Lung (tissue), 12 donors: ENCODE measurements around the gene EGF. TPM values are rescaled to one million over a fixed set of nuclear protein-coding genes. Genes with fewer than 3 reads are reported as not detected.
"Not testable (repeated sequence)": the region's sequence is repeated elsewhere in the genome, so short reads cannot be mapped to it uniquely, and the experiment has no call there.

Source experiments
- ATAC-seq: fragments of 200-7000 bp; cut with Tn5 transposase; one replicate; pipeline ENCODE4 v1.9.1; 2020; ENCODE audit warnings: moderate number of reproducible peaks; ENCODE audit not compliant: insufficient read depth, low FRiP score
- DNase-seq, 3 donors: peaks; one replicate each; pipeline ENCODE4 v3.0.0-alpha.2; 2013 to 2017
- H3K27ac ChIP-seq, 2 donors: one replicate each; pipeline ENCODE4 v1.5.1; 2013; ENCODE audit warnings: mild to moderate bottlenecking in 2 of 2, moderate library complexity in 2 of 2, control low read depth in 1 of 2, inconsistent platforms in 1 of 2, low read depth in 1 of 2, low read length in 1 of 2
- H3K27me3 ChIP-seq, 3 donors: one replicate each; pipeline ENCODE4 v1.5.1; 2013; ENCODE audit warnings: low read length in 2 of 3; ENCODE audit not compliant: control insufficient read depth in 3 of 3, insufficient read depth in 3 of 3
- H3K36me3 ChIP-seq, 4 donors: one replicate each; pipeline ENCODE4 v1.5.1; 2013; ENCODE audit warnings: low read length in 4 of 4, mild to moderate bottlenecking in 1 of 4, moderate library complexity in 1 of 4; ENCODE audit not compliant: control insufficient read depth in 4 of 4, insufficient read depth in 4 of 4
- H3K4me1 ChIP-seq, 5 donors: one replicate each; pipeline ENCODE4 v1.5.1; 2013; ENCODE audit warnings: low read length in 5 of 5, mild to moderate bottlenecking in 2 of 5, moderate library complexity in 1 of 5; ENCODE audit not compliant: control insufficient read depth in 5 of 5, insufficient read depth in 5 of 5
- H3K4me3 ChIP-seq: one replicate; pipeline ENCODE4 v1.5.1; 2013; ENCODE audit warnings: mild to moderate bottlenecking, control low read depth, moderate library complexity
- H3K9ac ChIP-seq, 2 donors: one replicate each; pipeline ENCODE4 v1.5.1; 2013; ENCODE audit warnings: low read length in 2 of 2, control low read depth in 1 of 2; ENCODE audit not compliant: insufficient read depth in 1 of 2
- H3K9me3 ChIP-seq, 4 donors: one replicate each; pipeline ENCODE4 v1.5.1; 2013; ENCODE audit warnings: low read length in 3 of 4, mild to moderate bottlenecking in 1 of 4, moderate library complexity in 1 of 4; ENCODE audit not compliant: control insufficient read depth in 4 of 4, insufficient read depth in 3 of 4
- WGBS, 2 donors: extraction: QIAGEN DNeasy Blood & Tissue Kit; methylation state at CpG; one replicate each; pipeline ENCODE4 v1.1.7; 2013; 5-methylcytosine and 5-hydroxymethylcytosine counted together
- polyA plus RNA-seq, 2 donors: library from polyadenylated mRNA; stranded (reverse); fragments of 200-250 nt; gene quantifications; one replicate each; pipeline ENCODE4 v1.2.1, GENCODE V29; 2013
- total RNA-seq, 2 donors: library from RNA; depleted of rRNA in 1 of 2; stranded (reverse); fragments of >200 nt in 1 of 2; gene quantifications; one replicate each; pipeline ENCODE4 v1.2.1, GENCODE V29; 2014 to 2021
- TF ChIP-seq, protein P1 (sequence below): IDR thresholded peaks from 2 replicates; pipeline ENCODE4 v1.5.1; 2012; ENCODE audit warnings: mild to moderate bottlenecking; ENCODE audit errors: control extremely low read depth, extremely low read depth
- donor health status: control.
- donor health status: control.
- donor health status: Bipolar disorder and iron deficiency.
- donor health status: healthy.
- donor health status: DM: yes; HTN: yes; CAD: no.

Gene EGF
- total and polyA plus RNA-seq, 4 donors, result 0.75 to 2.6 (median 1.5) TPM

DNA sequence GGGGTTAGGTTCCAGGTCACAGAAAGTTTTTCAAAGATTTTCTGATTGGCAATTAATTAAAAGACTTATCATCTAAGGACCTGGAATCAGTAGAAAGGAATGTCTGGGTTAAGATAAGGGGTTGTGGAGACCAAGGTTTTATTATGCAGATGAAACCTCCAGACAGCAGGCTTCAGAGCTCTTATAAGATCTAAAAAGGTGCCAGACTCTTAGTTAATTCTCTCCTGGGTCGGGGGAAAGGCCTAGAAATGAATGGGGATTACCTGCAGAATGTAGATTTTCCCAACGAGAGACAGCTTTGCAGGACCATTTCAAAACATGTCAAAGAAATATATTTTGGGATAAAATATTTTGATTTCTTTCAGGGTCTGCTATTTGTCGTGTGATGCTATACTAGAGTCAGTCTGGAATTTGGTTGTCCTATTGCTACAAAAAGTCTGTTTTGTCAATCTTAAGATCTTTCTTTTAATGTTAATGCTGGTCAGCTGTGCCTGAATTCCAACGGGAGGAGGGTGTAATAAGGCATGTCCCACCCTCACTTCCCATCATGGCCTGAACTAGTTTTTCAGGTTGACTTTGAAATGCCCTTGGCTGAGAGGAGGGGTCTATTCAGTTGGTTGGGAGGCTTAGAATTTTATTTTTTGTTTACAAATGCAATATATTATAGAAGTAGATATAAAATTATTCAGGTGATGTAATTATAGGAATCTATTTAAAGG lies 15.8 kb downstream of the EGF start:
- Histone ChIP-seq H3K4me1 (no peaks in the 10 kb centered on the region), H3K4me3 (no peak overlapping the region), H3K36me3 (no peaks in the 10 kb centered on the region), H3K27me3 (no peaks in the 10 kb centered on the region), H3K27ac (no peak overlapping the region), H3K9ac (no peak overlapping the region), H3K9me3 (no peaks in the 10 kb centered on the region)
- ATAC-seq, result no peak
- WGBS, 2 donors, result 74 to 85% methylated on average over 4 of the region's 4 CpGs
- no peak for DNase-seq
- TF ChIP-seq, protein P1, sequence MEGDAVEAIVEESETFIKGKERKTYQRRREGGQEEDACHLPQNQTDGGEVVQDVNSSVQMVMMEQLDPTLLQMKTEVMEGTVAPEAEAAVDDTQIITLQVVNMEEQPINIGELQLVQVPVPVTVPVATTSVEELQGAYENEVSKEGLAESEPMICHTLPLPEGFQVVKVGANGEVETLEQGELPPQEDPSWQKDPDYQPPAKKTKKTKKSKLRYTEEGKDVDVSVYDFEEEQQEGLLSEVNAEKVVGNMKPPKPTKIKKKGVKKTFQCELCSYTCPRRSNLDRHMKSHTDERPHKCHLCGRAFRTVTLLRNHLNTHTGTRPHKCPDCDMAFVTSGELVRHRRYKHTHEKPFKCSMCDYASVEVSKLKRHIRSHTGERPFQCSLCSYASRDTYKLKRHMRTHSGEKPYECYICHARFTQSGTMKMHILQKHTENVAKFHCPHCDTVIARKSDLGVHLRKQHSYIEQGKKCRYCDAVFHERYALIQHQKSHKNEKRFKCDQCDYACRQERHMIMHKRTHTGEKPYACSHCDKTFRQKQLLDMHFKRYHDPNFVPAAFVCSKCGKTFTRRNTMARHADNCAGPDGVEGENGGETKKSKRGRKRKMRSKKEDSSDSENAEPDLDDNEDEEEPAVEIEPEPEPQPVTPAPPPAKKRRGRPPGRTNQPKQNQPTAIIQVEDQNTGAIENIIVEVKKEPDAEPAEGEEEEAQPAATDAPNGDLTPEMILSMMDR, result no peak

DNA sequence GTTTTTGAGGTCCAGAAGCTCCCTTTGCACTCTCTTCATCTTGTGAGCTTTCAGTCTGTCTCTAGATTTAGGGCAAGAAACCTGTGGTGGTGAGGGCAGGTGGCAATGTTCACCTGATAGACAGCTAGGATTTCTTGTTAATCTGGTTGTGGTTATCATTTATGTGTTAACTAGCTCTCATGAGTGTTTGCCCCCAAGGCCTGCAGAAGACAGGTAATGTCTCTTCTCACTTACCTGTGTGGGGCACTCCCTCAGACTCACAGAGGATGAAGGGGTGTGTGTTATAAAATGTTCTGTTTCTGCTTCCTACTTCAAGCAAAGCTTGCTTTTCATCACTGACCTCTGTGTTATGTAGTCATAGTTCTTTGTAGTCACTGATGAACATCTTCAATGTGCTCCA lies 17.8 kb downstream of the EGF start:
- Histone ChIP-seq H3K36me3 (no peaks in the 10 kb centered on the region), H3K27me3 (no peaks in the 10 kb centered on the region), H3K9me3 (no peaks in the 10 kb centered on the region), H3K27ac (no peak overlapping the region), H3K9ac (no peak overlapping the region), H3K4me1 (no peaks in the 10 kb centered on the region), H3K4me3 (no peak overlapping the region)
- TF ChIP-seq, protein P1, result no peak
- ATAC-seq (no peak), DNase-seq (no peak)

DNA sequence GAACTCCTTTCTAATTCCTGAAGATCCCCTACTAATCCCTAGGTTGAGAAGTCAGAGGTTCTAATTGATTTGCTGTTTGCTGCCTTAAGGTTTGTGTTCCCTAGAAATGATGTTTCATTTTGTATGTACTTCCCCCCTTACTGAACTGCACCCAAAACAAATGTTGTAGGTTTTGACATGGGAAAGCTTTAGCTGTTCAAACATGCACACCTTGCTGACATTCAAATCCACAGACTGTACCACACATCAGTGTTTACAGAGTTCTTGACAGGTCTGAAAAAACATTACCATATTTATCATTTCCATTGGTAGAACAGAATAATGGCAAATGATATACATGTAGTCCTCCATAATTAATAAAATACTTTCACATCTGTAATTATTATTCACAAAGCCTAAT lies 18.2 kb downstream of the EGF start:
- Histone ChIP-seq H3K4me1 (no peaks in the 10 kb centered on the region), H3K36me3 (no peaks in the 10 kb centered on the region), H3K9ac (no peak overlapping the region), H3K27ac (no peak overlapping the region), H3K27me3 (no peaks in the 10 kb centered on the region), H3K4me3 (no peak overlapping the region), H3K9me3 (no peaks in the 10 kb centered on the region)
- no peak for DNase-seq
- TF ChIP-seq, protein P1, result no peak
- no peak for ATAC-seq

DNA sequence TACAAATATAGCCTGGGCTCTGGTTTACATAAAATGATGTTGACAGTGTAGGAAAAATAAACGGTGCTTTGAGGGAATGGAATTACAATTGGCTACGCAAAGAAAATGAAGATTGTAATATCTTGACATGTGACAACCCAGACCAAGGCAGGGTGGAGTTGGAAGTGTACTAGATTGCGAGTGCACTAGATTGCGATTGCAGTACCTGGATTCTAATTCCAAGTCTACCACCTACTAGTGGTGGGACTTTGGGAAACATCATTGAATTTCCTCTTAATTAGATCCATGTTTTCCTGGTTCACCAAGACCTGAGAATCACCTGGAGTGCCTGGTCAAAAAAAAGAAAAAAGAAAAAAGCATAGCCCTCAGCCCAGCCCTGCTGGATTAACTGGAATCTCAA lies 18.6 kb downstream of the EGF start:
- H3K4me3 ChIP-seq, result no peak overlapping the region
- no peak overlapping the region for H3K27ac ChIP-seq
- DNase-seq, result no peak
- WGBS, 2 donors, result 92 to 94% methylated on average over 4 of the region's 4 CpGs
- H3K9ac ChIP-seq, result no peak overlapping the region
- H3K27me3 ChIP-seq, result no peaks in the 10 kb centered on the region
- H3K9me3 ChIP-seq, result no peaks in the 10 kb centered on the region
- TF ChIP-seq, protein P1, result no peak
- no peaks in the 10 kb centered on the region for H3K36me3 ChIP-seq
- no peak for ATAC-seq
- no peaks in the 10 kb centered on the region for H3K4me1 ChIP-seq

DNA sequence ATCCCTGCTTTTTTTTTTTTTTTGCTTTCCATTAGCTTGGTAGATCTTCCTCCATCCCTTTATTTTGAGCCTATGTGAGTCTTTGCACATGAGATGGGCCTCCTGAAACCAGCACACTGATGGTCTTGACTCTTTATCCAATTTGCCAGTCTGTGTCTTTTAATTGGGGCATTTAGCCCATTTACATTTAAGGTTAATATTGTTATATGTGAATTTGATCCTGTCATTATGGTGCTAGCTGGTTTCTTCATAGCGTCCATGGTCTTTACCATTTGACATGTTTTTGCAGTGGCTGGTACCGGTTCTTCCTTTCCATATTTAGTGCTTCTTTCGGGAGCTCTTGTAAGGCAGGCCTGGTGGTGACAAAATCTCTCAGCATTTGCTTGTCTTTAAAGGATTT lies 24.7 kb downstream of the EGF start:
- not testable (repeated sequence) for H3K36me3 ChIP-seq, DNase-seq, H3K4me1 ChIP-seq, H3K27ac ChIP-seq, H3K4me3 ChIP-seq, H3K9ac ChIP-seq, H3K27me3 ChIP-seq, H3K9me3 ChIP-seq, ATAC-seq
- 96 to 98% methylated on average over 3 of the region's 3 CpGs for WGBS, 2 donors
